K562 (cell line): ENCODE measurements around the gene BMP2K. TPM values are rescaled to one million over a fixed set of nuclear protein-coding genes. Genes with fewer than 3 reads are reported as not detected.

ENCODE experiments used
- CC2D1A ChIP-seq: fragments of 450-650 bp; IDR thresholded peaks from 2 replicates; pipeline ENCODE4 v1.6.1; 2017; ENCODE audit warnings: mild to moderate bottlenecking
- FOXA1 ChIP-seq: fragments of 450-650 bp; IDR thresholded peaks from 2 replicates; pipeline ENCODE4 v1.6.1; 2016; ENCODE audit warnings: mild to moderate bottlenecking, borderline replicate concordance
- FOXJ2 ChIP-seq: fragments of 200-800 bp; sonication (Bioruptor generic); IDR thresholded peaks from 2 replicates; pipeline ENCODE4 v1.6.1; 2016; ENCODE audit warnings: missing genetic modification characterization, missing compliant biosample characterization
- FOXK2 ChIP-seq, 2 experiments: fragments of 450-650 bp; IDR thresholded peaks in 1 of 2; conservative IDR thresholded peaks in 1 of 2; 2 replicates each; pipeline ENCODE4 v1.6.1; 2016; ENCODE audit warnings: low read depth in 2 of 2, mild to moderate bottlenecking in 1 of 2
- JUN ChIP-seq, 2 experiments: sonication (generic) in 1 of 2; formaldehyde crosslinking in 1 of 2; IDR thresholded peaks; 2 replicates each; pipeline versions ENCODE4 v1.6.1 to v1.8.0; 2012 to 2022; ENCODE audit warnings: borderline replicate concordance in 2 of 2, mild to moderate bottlenecking in 2 of 2, improper control_type of control experiment in 1 of 2, low read depth in 1 of 2, low read length in 1 of 2, missing genetic modification reagents in 1 of 2
- KDM2B ChIP-seq: fragments of 250-450 bp; sonication (Bioruptor Pico); IDR thresholded peaks from 2 replicates; pipeline ENCODE4 v1.8.0; 2021; ENCODE audit warnings: mild to moderate bottlenecking, moderate library complexity
- RAD21 ChIP-seq, 2 experiments: fragments of 250-450 bp in 1 of 2; fragments of 450-650 bp in 1 of 2; sonication (Bioruptor Pico) in 1 of 2; formaldehyde crosslinking in 1 of 2; IDR thresholded peaks in 1 of 2; conservative IDR thresholded peaks in 1 of 2; 2 replicates each; pipeline versions ENCODE4 v1.4.0 to v1.8.0; 2020 to 2022; ENCODE audit warnings: mild to moderate bottlenecking in 2 of 2, moderate library complexity in 1 of 2
- STAG1 ChIP-seq: sonication (generic); formaldehyde crosslinking; IDR thresholded peaks from 2 replicates; pipeline ENCODE4 v1.5.0; 2020; ENCODE audit warnings: missing genetic modification reagents, borderline replicate concordance
- TCF3 ChIP-seq: sonication (generic); formaldehyde crosslinking; IDR thresholded peaks from 2 replicates; pipeline ENCODE4 v1.4.0; 2020; ENCODE audit warnings: mild to moderate bottlenecking, missing genetic modification reagents
- TCF7L2 ChIP-seq: fragments of 150-350 bp; IDR thresholded peaks from 2 replicates; pipeline ENCODE4 v1.6.1; 2016; ENCODE audit warnings: low read depth, mild to moderate bottlenecking, low read length, moderate library complexity
- ZBTB7A ChIP-seq: IDR thresholded peaks from 2 replicates; pipeline ENCODE4 v1.6.1; 2011; ENCODE audit warnings: low read depth, mild to moderate bottlenecking, low read length, moderate library complexity, borderline replicate concordance; ENCODE audit not compliant: control insufficient read depth
- ZNF124 ChIP-seq: sonication (generic); formaldehyde crosslinking; IDR thresholded peaks from 2 replicates; pipeline ENCODE4 v1.8.1; 2022; ENCODE audit warnings: missing genetic modification reagents
- ZNF232 ChIP-seq: sonication (generic); formaldehyde crosslinking; IDR thresholded peaks from 2 replicates; pipeline ENCODE4 v1.8.0; 2022; ENCODE audit warnings: mild to moderate bottlenecking, missing genetic modification reagents
- ZNF77 ChIP-seq: fragments of 250-450 bp; sonication (Bioruptor Pico); IDR thresholded peaks from 2 replicates; pipeline ENCODE4 v1.5.0; 2020
- ZSCAN29 ChIP-seq: fragments of 450-650 bp; IDR thresholded peaks from 2 replicates; pipeline ENCODE4 v1.6.1; 2017
- polyA plus RNA-seq, 8 experiments: library from polyadenylated mRNA; depleted of rRNA in 4 of 8; stranded (reverse) in 5 of 8; unstranded in 3 of 8; fragments of >200 nt; fragmentation: Nextera tagmentation in 2 of 8; fragmentation: Illumina TruSeq in 1 of 8; extraction: Ambion mirVana in 2 of 8; extraction: Trizol in 1 of 8; gene quantifications; 2 replicates each; pipeline versions ENCODE4 v1.2.1 to v1.2.3, GENCODE V29; 2011 to 2014; ENCODE audit warnings: inconsistent platforms in 1 of 8, missing spikeins in 1 of 8
- total RNA-seq, 7 experiments: library from RNA; depleted of rRNA in 6 of 7; stranded (reverse); fragments of >200 nt in 6 of 7; fragmentation: Illumina TruSeq in 2 of 7; extraction: Trizol in 2 of 7; gene quantifications; 2 replicates each; pipeline versions ENCODE4 v1.2.1 to v1.2.3, GENCODE V29; 2011 to 2021; ENCODE audit warnings: low replicate concordance in 1 of 7
- TF ChIP-seq, protein P1 (sequence below): fragments of 450-650 bp; IDR thresholded peaks from 2 replicates; pipeline ENCODE4 v1.6.1; 2018; ENCODE audit not compliant: partially characterized antibody
- TF ChIP-seq, protein P2 (sequence below), 3 experiments: IDR thresholded peaks in 2 of 3; conservative IDR thresholded peaks in 1 of 3; 2 replicates each; pipeline ENCODE4 v1.5.1; 2011 to 2012; ENCODE audit warnings: low read length in 3 of 3, mild to moderate bottlenecking in 3 of 3, control low read depth in 2 of 3, improper control_type of control experiment in 1 of 3, inconsistent platforms in 1 of 3, low read depth in 1 of 3, mixed read lengths in 1 of 3, moderate library complexity in 1 of 3; ENCODE audit not compliant: insufficient read depth in 2 of 3
- TF ChIP-seq, protein P3 (sequence below): fragments of 450-650 bp; formaldehyde crosslinking; IDR thresholded peaks from 2 replicates; pipeline ENCODE4 v1.4.0; 2022; ENCODE audit warnings: missing genetic modification characterization

The BMP2K gene
- total and polyA plus RNA-seq, 9 of the 15 experiments (the other 6 are each of a cell fraction or from before 2014, with no cell fraction given): 17.0 to 217 (median 104) TPM

DNA sequence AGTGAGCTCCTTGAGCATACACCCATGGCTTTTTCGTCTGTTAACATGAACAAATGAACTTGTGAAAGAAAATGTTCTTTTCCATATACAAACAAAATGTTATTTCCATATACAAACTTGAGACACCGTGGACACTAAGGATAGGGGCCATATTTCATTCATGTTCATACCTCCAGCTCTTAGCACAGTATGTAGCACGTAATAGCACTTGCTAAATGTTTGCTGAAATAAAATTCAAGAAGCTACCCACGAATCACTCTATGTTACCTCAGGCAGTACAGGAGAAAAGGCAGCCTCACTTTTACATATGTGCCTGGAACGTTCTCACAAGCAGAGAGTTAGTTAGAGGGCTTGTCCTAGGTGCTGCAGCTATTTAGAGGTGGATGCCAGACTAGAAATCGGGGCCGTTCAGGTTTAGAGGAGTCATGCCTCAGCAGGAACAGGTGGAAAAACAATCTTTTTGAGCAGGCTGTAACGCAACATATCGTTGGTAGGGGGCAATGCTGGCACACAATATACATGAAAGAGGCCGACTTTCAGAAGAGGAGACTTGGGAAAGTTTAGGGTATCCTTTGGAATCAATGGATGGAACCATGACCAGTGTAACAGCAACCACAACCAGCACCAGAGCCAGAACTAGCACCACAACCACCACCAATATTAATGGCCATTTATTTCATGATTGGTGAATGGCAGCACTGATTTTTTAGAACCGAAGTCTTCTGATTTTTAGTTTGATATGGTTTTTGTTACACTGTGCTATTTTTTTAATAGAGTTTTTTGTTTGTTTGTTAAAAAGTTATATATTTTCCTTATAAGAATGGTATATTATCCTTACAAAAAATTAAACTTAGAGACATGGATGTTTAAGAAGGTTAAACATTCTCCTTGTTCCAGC is 177.9 kb downstream of the BMP2K start (continued):
- TF ChIP-seq FOXA1 (no peak), ZNF124 (CRISPR knock-in tag) (no peak), RAD21 (CRISPR knock-in tag; conservative IDR thresholded peaks at IDR 0.05 in 1 of 2, IDR thresholded peaks at IDR 0.05 in 1 of 2) (peak; percentile 69 to 73), JUN (IDR thresholded peaks at IDR 0.05; ENCODE audit: borderline replicate concordance, low read depth, low read length) (0 out of 2 replicates have a peak, but pooled peaks have one; percentile 12), JUN (CRISPR knock-in tag; IDR thresholded peaks at IDR 0.05; ENCODE audit: borderline replicate concordance) (no peak), FOXJ2 (tag) (no peak), KDM2B (CRISPR knock-in tag) (no peak), ZBTB7A (no peak), ZNF77 (CRISPR knock-in tag) (no peak), ZSCAN29 (no peak), TCF3 (no peak), CC2D1A (peak; percentile 59; the same call in 1 of the 2 replicates), FOXK2 (conservative IDR thresholded peaks at IDR 0.05 in 1 of 2, IDR thresholded peaks at IDR 0.05 in 1 of 2; ENCODE audit: low read depth in 2 of 2) (no peak), TCF7L2 (peak; percentile 63; the same call in 1 of the 2 replicates), STAG1 (CRISPR knock-in tag) (peak; percentile 85; the same call in 1 of the 2 replicates), ZNF232 (CRISPR knock-in tag) (no peak)
- TF ChIP-seq, protein P1, sequence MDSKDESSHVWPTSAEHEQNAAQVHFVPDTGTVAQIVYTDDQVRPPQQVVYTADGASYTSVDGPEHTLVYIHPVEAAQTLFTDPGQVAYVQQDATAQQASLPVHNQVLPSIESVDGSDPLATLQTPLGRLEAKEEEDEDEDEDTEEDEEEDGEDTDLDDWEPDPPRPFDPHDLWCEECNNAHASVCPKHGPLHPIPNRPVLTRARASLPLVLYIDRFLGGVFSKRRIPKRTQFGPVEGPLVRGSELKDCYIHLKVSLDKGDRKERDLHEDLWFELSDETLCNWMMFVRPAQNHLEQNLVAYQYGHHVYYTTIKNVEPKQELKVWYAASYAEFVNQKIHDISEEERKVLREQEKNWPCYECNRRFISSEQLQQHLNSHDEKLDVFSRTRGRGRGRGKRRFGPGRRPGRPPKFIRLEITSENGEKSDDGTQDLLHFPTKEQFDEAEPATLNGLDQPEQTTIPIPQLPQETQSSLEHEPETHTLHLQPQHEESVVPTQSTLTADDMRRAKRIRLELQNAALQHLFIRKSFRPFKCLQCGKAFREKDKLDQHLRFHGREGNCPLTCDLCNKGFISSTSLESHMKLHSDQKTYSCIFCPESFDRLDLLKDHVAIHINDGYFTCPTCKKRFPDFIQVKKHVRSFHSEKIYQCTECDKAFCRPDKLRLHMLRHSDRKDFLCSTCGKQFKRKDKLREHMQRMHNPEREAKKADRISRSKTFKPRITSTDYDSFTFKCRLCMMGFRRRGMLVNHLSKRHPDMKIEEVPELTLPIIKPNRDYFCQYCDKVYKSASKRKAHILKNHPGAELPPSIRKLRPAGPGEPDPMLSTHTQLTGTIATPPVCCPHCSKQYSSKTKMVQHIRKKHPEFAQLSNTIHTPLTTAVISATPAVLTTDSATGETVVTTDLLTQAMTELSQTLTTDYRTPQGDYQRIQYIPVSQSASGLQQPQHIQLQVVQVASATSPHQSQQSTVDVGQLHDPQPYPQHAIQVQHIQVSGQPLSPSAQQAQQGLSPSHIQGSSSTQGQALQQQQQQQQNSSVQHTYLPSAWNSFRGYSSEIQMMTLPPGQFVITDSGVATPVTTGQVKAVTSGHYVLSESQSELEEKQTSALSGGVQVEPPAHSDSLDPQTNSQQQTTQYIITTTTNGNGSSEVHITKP: no peak
- TF ChIP-seq, protein P2, sequence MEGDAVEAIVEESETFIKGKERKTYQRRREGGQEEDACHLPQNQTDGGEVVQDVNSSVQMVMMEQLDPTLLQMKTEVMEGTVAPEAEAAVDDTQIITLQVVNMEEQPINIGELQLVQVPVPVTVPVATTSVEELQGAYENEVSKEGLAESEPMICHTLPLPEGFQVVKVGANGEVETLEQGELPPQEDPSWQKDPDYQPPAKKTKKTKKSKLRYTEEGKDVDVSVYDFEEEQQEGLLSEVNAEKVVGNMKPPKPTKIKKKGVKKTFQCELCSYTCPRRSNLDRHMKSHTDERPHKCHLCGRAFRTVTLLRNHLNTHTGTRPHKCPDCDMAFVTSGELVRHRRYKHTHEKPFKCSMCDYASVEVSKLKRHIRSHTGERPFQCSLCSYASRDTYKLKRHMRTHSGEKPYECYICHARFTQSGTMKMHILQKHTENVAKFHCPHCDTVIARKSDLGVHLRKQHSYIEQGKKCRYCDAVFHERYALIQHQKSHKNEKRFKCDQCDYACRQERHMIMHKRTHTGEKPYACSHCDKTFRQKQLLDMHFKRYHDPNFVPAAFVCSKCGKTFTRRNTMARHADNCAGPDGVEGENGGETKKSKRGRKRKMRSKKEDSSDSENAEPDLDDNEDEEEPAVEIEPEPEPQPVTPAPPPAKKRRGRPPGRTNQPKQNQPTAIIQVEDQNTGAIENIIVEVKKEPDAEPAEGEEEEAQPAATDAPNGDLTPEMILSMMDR (IDR thresholded peaks at IDR 0.05 in 2 of 3, conservative IDR thresholded peaks at IDR 0.05 in 1 of 3; ENCODE audit: insufficient read depth in 2 of 3, low read depth in 1 of 3, low read length in 3 of 3): peak; percentile 53 to 79 (median 73)
- TF ChIP-seq, protein P3, sequence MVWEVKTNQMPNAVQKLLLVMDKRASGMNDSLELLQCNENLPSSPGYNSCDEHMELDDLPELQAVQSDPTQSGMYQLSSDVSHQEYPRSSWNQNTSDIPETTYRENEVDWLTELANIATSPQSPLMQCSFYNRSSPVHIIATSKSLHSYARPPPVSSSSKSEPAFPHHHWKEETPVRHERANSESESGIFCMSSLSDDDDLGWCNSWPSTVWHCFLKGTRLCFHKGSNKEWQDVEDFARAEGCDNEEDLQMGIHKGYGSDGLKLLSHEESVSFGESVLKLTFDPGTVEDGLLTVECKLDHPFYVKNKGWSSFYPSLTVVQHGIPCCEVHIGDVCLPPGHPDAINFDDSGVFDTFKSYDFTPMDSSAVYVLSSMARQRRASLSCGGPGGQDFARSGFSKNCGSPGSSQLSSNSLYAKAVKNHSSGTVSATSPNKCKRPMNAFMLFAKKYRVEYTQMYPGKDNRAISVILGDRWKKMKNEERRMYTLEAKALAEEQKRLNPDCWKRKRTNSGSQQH (CRISPR knock-in tag): no peak
